Activated CD4-positive, alpha-beta memory T cell treated with anti-CD3 and anti-CD28 coated beads for 36 hours (primary cell): ENCODE data around the gene LIX1. TPM values are rescaled to one million over a fixed set of nuclear protein-coding genes. Genes with fewer than 3 reads are reported as not detected.
A peak's percentile ranks its signal among the peaks of the same experiment; 100 is the strongest.

Experiments used
- CTCF ChIA-PET: fragments of 350-600 bp; sonication (Branson Sonifier 250); formaldehyde crosslinking; loops from one replicate; lab custom pipeline; 2021; ENCODE audit warnings: antibody characterized with exemption, inconsistent platforms; lab: Charles Lee
- POLR2A ChIA-PET: fragments of 350-600 bp; sonication (Branson Sonifier 250); formaldehyde crosslinking; loops from one replicate; lab custom pipeline; 2021; ENCODE audit warnings: antibody characterized with exemption; lab: Charles Lee
- DNase-seq: peaks from one replicate; pipeline ENCODE4 v3.0.0-alpha.2; 2020
- H3K27ac Mint-ChIP-seq: one replicate; pipeline ENCODE4 v1.8.0; 2021; ENCODE audit warnings: mixed read lengths
- H3K27me3 Mint-ChIP-seq: one replicate; pipeline ENCODE4 v1.8.0; 2021; ENCODE audit warnings: mixed read lengths
- H3K36me3 Mint-ChIP-seq: one replicate; pipeline ENCODE4 v1.8.0; 2021; ENCODE audit warnings: mixed read lengths
- H3K4me1 Mint-ChIP-seq: one replicate; pipeline ENCODE4 v1.8.0; 2021; ENCODE audit warnings: low read depth, mixed read lengths
- H3K4me3 Mint-ChIP-seq: one replicate; pipeline ENCODE4 v1.8.0; 2021; ENCODE audit warnings: mild to moderate bottlenecking, mixed read lengths
- H3K9me3 Mint-ChIP-seq: one replicate; pipeline ENCODE4 v1.8.0; 2021; ENCODE audit warnings: mixed read lengths
- intact Hi-C: fragments of 100-400 bp; cut with micrococcal nuclease; formaldehyde crosslinking; loops from one replicate; pipeline ENCODE4 v1.15.1; 2023
- total RNA-seq, 2 experiments: library from RNA; stranded (reverse); gene quantifications; one replicate each; pipeline ENCODE4 v1.2.3, GENCODE V29; 2021

Gene LIX1
- total RNA-seq, 2 experiments from 2014 or later: not detected

- Mint-ChIP-seq H3K36me3 (no peaks in the 10 kb centered on the region), H3K9me3 (no peaks in the 10 kb centered on the region), H3K27me3 (peaks cover 16% of the 10 kb centered on the region), H3K4me1 (no peaks in the 10 kb centered on the region), H3K4me3 (no peak overlapping the region), H3K27ac (no peak overlapping the region)
- ChIA-PET CTCF (interaction anchor here (0.9 kb wide), 1 partner anchor 104 kb away, joined by 5 read pairs; no protein-coding TSS in a partner anchor), POLR2A (no interaction called here)
- intact Hi-C loops: no loop called here
- no peak for DNase-seq
These were observed 41.1 kb downstream of the LIX1 start for GRCh38 chr5:97101189-97101910.

GRCh38 chr5:97100476-97100875 lies 41.9 kb downstream of the LIX1 start:
- no peak overlapping the region for H3K27ac Mint-ChIP-seq
- no peaks in the 10 kb centered on the region for H3K9me3 Mint-ChIP-seq
- H3K27me3 Mint-ChIP-seq: peaks cover 17% of the 10 kb centered on the region
- CTCF ChIA-PET: no interaction called here
- POLR2A ChIA-PET: no interaction called here
- no peak overlapping the region for H3K4me3 Mint-ChIP-seq
- intact Hi-C loops: no loop called here
- no peaks in the 10 kb centered on the region for H3K36me3 Mint-ChIP-seq
- H3K4me1 Mint-ChIP-seq: peaks cover 4% of the 10 kb centered on the region
- no peak for DNase-seq

GRCh38 chr5:97098922-97099321 lies 43.5 kb downstream of the LIX1 start:
- intact Hi-C loops: loop anchor here (5.0 kb wide), 1 partner anchor 43 kb away; the partner anchor contains the start of gene LIX1
- no peak overlapping the region for H3K4me3 Mint-ChIP-seq
- H3K27ac Mint-ChIP-seq: no peak overlapping the region
- ChIA-PET CTCF (interaction anchor here (0.8 to 1.7 kb wide), 2 partner anchors 63 to 202 kb away, joined by 4 to 5 read pairs; no protein-coding TSS in a partner anchor), POLR2A (no interaction called here)
- H3K4me1 Mint-ChIP-seq: peaks cover 15% of the 10 kb centered on the region
- no peaks in the 10 kb centered on the region for H3K9me3 Mint-ChIP-seq
- H3K36me3 Mint-ChIP-seq: no peaks in the 10 kb centered on the region
- peaks cover 14% of the 10 kb centered on the region for H3K27me3 Mint-ChIP-seq
- no peak for DNase-seq

- Mint-ChIP-seq H3K4me3 (no peak overlapping the region), H3K27ac (no peak overlapping the region), H3K4me1 (peaks cover 15% of the 10 kb centered on the region), H3K36me3 (no peaks in the 10 kb centered on the region), H3K27me3 (peaks cover 14% of the 10 kb centered on the region), H3K9me3 (no peaks in the 10 kb centered on the region)
- ChIA-PET POLR2A (no interaction called here), CTCF (interaction anchor here (1.5 to 1.7 kb wide), 2 partner anchors 45 to 64 kb away, joined by 5 read pairs; partner anchors contain the start of gene LIX1)
- intact Hi-C loops: loop anchor here (5.0 kb wide), 1 partner anchor 45 kb away; the partner anchor contains the start of gene LIX1
- no peak for DNase-seq
These were observed 44.8 kb downstream of the LIX1 start for GRCh38 chr5:97097326-97098230.

- ChIA-PET CTCF (interaction anchor here (1.5 kb wide), 1 partner anchor 46 kb away, joined by 5 read pairs; the partner anchor contains the start of gene LIX1), POLR2A (no interaction called here)
- H3K4me1 Mint-ChIP-seq: peaks cover 15% of the 10 kb centered on the region
- intact Hi-C loops: loop anchor here (5.0 kb wide), 1 partner anchor 45 kb away; the partner anchor contains the start of gene LIX1
- H3K36me3 Mint-ChIP-seq: no peaks in the 10 kb centered on the region
- DNase-seq: no peak
- H3K9me3 Mint-ChIP-seq: no peaks in the 10 kb centered on the region
- H3K27me3 Mint-ChIP-seq: peaks cover 17% of the 10 kb centered on the region
- H3K4me3 Mint-ChIP-seq: no peak overlapping the region
- H3K27ac Mint-ChIP-seq: no peak overlapping the region
These were observed 45.6 kb downstream of the LIX1 start for GRCh38 chr5:97096846-97097245.

GRCh38 chr5:97096191-97096590 lies 46.2 kb downstream of the LIX1 start:
- Mint-ChIP-seq H3K9me3 (no peaks in the 10 kb centered on the region), H3K4me1 (peaks cover 15% of the 10 kb centered on the region), H3K4me3 (no peak overlapping the region), H3K27ac (no peak overlapping the region), H3K27me3 (peaks cover 17% of the 10 kb centered on the region), H3K36me3 (no peaks in the 10 kb centered on the region)
- CTCF ChIA-PET: no interaction called here
- intact Hi-C loops: loop anchor here (5.0 kb wide), 1 partner anchor 46 kb away; the partner anchor contains the start of gene LIX1
- POLR2A ChIA-PET: no interaction called here
- DNase-seq: no peak

- Mint-ChIP-seq H3K27ac (no peak overlapping the region), H3K4me1 (peaks cover 15% of the 10 kb centered on the region), H3K36me3 (no peaks in the 10 kb centered on the region), H3K27me3 (peaks cover 17% of the 10 kb centered on the region), H3K9me3 (no peaks in the 10 kb centered on the region), H3K4me3 (peak overlapping the region; percentile 4)
- ChIA-PET POLR2A (no interaction called here), CTCF (interaction anchor here (1.0 to 2.5 kb wide), 3 partner anchors 47 to 343 kb away, joined by 3 to 8 read pairs (median 4); partner anchors contain the start of gene LIX1)
- DNase-seq: no peak
- intact Hi-C loops: loop anchor here (1.0 to 5.0 kb wide), 7 partner anchors 47 to 558 kb away; partner anchors contain the start of gene LIX1
These were observed 47.1 kb downstream of the LIX1 start for GRCh38 chr5:97095318-97095732.

- peaks cover 14% of the 10 kb centered on the region for H3K27me3 Mint-ChIP-seq
- CTCF ChIA-PET: interaction anchor here (1.0 to 2.5 kb wide), 3 partner anchors 48 to 342 kb away, joined by 3 to 8 read pairs (median 4); partner anchors contain the start of gene LIX1
- DNase-seq: peak; percentile 56
- H3K9me3 Mint-ChIP-seq: no peaks in the 10 kb centered on the region
- no peaks in the 10 kb centered on the region for H3K36me3 Mint-ChIP-seq
- peaks cover 15% of the 10 kb centered on the region for H3K4me1 Mint-ChIP-seq
- intact Hi-C loops: loop anchor here (1.0 to 5.0 kb wide), 8 partner anchors 48 to 557 kb away; partner anchors contain the start of gene LIX1
- no peak overlapping the region for H3K27ac Mint-ChIP-seq
- peak overlapping the region; percentile 4 for H3K4me3 Mint-ChIP-seq
- POLR2A ChIA-PET: interaction anchor here (0.6 kb wide), 1 partner anchor 9 kb away, joined by 3 read pairs; no protein-coding TSS in a partner anchor
These were observed 47.7 kb downstream of the LIX1 start for GRCh38 chr5:97094579-97095317.

- ChIA-PET POLR2A (no interaction called here), CTCF (interaction anchor here (2.5 kb wide), 1 partner anchor 68 kb away, joined by 8 read pairs; no protein-coding TSS in a partner anchor)
- H3K27ac Mint-ChIP-seq: no peak overlapping the region
- H3K9me3 Mint-ChIP-seq: no peaks in the 10 kb centered on the region
- H3K36me3 Mint-ChIP-seq: no peaks in the 10 kb centered on the region
- peaks cover 15% of the 10 kb centered on the region for H3K4me1 Mint-ChIP-seq
- no peak overlapping the region for H3K4me3 Mint-ChIP-seq
- intact Hi-C loops: no loop called here
- peaks cover 11% of the 10 kb centered on the region for H3K27me3 Mint-ChIP-seq
- no peak for DNase-seq
These were observed 49.2 kb downstream of the LIX1 start for GRCh38 chr5:97093193-97093592.

- no peak for DNase-seq
- Mint-ChIP-seq H3K4me1 (peaks cover 12% of the 10 kb centered on the region), H3K27me3 (peaks cover 5% of the 10 kb centered on the region), H3K27ac (no peak overlapping the region), H3K4me3 (no peak overlapping the region), H3K9me3 (no peaks in the 10 kb centered on the region), H3K36me3 (no peaks in the 10 kb centered on the region)
- CTCF ChIA-PET: interaction anchor here (1.5 kb wide), 1 partner anchor 52 kb away, joined by 4 read pairs; the partner anchor contains the start of gene LIX1
- intact Hi-C loops: no loop called here
- POLR2A ChIA-PET: no interaction called here
These were observed 51.5 kb downstream of the LIX1 start for GRCh38 chr5:97090944-97091343.

GRCh38 chr5:97089149-97089801 lies 53.1 kb downstream of the LIX1 start:
- intact Hi-C loops: no loop called here
- no peak overlapping the region for H3K4me3 Mint-ChIP-seq
- no peaks in the 10 kb centered on the region for H3K4me1 Mint-ChIP-seq
- POLR2A ChIA-PET: no interaction called here
- no peaks in the 10 kb centered on the region for H3K36me3 Mint-ChIP-seq
- no peak for DNase-seq
- CTCF ChIA-PET: no interaction called here
- no peak overlapping the region for H3K27ac Mint-ChIP-seq
- H3K9me3 Mint-ChIP-seq: peaks cover 6% of the 10 kb centered on the region
- peaks cover 5% of the 10 kb centered on the region for H3K27me3 Mint-ChIP-seq
